LNCAP (cell line): ENCODE results near the gene TTC9B.

ENCODE experiments used
- TF ChIP-seq, protein P1 (sequence below): fragments of 450-650 bp; IDR thresholded peaks from 2 replicates; pipeline ENCODE4 v1.5.1; 2017; ENCODE audit warnings: mild to moderate bottlenecking

The TTC9B gene

DNA sequence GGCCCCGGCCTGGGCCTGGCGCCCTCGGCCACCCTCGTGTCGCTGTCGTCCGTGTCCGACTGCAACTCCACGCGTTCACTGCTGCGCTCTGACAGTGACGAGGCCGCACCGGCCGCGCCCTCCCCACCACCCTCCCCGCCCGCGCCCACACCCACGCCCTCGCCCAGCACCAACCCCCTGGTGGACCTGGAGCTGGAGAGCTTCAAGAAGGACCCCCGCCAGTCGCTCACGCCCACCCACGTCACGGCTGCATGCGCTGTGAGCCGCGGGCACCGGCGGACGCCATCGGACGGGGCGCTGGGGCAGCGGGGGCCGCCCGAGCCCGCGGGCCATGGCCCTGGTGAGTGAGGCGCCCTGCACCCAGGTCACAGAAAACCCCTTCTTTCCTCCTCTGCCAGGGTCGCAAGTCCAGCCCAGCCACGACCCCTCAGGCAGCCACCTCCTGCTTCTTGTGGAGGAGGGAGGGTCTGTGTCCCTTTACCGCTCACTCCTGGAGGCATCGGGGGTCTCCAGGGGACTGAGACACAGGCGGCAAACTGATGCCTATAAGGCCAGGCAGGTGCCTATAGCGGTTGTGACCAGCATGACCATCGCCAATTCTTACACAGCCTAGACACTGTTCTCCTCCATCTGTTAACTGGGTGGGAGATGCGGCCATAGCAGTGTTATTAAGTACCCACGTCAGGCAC lies 4.2 kb downstream of the TTC9B start:
- TF ChIP-seq, protein P1, sequence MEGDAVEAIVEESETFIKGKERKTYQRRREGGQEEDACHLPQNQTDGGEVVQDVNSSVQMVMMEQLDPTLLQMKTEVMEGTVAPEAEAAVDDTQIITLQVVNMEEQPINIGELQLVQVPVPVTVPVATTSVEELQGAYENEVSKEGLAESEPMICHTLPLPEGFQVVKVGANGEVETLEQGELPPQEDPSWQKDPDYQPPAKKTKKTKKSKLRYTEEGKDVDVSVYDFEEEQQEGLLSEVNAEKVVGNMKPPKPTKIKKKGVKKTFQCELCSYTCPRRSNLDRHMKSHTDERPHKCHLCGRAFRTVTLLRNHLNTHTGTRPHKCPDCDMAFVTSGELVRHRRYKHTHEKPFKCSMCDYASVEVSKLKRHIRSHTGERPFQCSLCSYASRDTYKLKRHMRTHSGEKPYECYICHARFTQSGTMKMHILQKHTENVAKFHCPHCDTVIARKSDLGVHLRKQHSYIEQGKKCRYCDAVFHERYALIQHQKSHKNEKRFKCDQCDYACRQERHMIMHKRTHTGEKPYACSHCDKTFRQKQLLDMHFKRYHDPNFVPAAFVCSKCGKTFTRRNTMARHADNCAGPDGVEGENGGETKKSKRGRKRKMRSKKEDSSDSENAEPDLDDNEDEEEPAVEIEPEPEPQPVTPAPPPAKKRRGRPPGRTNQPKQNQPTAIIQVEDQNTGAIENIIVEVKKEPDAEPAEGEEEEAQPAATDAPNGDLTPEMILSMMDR: no peak

DNA sequence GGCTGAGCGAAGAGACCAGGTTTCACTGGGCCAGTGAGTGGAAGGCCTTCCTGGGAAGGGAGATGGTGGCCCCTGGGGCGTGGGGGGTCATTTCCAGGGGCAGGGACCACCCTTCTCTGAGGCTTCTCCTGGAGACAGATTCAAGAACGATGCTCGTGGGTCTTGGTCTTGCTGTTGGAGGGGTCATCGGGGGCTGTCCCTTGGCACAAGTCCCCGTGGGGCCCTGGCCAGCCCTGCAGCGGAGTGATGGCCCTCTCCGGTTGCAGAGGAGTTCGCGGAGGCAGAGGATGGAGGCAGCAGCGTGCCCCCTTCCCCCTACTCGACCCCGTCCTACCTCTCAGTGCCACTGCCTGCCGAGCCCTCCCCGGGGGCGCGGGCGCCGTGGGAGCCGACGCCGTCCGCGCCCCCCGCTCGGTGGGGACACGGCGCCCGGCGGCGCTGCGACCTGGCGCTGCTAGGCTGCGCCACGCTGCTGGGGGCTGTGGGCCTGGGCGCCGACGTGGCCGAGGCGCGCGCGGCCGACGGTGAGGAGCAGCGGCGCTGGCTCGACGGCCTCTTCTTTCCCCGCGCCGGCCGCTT lies 4.8 kb downstream of the TTC9B start:
- TF ChIP-seq, protein P1: no peak

DNA sequence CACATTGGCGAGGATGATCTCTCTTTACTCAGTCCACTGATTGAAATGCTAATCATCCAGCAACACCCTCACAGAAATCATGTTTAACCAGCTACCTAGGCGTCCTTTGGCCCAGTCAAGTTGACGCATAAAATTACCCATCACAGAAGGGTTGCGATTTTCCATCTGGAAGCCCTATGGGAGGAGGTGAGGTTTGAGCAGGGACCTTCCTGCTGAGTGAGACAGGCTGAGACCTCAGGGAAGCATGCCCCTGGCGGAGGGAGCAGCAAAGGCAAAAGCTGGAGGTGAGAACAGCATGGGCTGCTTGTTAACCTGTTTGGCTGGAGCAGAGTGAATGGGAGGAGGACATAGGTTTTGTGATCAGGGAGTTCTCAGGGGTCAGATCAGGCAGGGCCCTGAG lies 7.3 kb downstream of the TTC9B start:
- TF ChIP-seq, protein P1: no peak

DNA sequence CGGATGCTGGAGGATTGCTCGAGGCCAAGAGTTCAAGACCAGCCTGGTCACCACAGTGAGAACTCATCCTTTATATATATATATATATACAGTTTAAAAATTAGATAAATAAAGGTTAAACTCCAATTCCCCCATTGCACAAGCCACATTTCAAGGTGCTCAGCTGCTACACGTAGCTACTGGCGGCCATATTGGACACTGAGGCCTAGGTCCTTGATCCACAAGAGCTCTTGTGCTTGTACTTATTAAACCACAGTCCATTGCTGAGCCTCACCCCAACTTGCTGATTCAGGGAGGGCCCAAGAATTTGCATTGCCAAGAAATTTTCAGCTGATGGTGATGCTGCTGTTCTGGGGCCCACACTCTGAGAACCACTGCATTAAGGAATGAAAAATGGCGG lies 9.6 kb downstream of the TTC9B start:
- TF ChIP-seq, protein P1: no peak

DNA sequence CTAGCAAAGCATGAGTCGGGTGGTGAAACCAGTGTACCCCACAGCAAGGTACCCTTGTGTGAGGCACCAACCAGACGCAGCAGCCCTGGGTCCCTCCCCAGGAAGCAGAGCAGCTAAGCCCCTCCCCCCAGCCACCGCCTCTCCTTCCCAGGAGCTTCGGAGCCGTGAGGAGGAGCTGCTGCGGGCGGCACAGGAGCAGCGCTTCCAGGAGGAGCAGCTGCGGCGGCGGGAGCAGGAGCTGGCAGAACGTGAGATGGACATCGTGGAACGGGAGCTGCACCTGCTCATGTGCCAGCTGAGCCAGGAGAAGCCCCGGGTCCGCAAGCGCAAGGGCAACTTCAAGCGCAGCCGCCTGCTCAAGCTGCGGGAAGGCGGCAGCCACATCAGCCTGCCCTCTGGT lies 12.4 kb downstream of the TTC9B start:
- TF ChIP-seq, protein P1: no peak

DNA sequence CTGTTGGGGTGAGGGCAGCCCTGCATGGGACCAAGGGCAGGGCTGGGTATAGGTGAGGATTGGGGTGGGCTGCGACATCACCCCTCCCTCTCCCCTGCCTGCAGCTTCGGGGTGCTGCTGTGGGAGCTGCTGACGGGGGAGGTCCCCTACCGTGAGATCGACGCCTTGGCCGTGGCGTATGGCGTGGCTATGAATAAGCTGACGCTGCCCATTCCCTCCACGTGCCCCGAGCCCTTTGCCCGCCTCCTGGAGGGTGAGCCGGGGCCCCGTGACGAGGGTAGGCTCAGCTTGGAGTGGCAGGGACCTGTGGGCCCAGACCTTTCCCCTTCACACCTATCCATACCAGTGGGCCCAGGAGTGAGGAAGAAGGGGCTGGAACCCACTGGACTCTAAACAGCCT lies 13.8 kb downstream of the TTC9B start:
- TF ChIP-seq, protein P1: no peak

DNA sequence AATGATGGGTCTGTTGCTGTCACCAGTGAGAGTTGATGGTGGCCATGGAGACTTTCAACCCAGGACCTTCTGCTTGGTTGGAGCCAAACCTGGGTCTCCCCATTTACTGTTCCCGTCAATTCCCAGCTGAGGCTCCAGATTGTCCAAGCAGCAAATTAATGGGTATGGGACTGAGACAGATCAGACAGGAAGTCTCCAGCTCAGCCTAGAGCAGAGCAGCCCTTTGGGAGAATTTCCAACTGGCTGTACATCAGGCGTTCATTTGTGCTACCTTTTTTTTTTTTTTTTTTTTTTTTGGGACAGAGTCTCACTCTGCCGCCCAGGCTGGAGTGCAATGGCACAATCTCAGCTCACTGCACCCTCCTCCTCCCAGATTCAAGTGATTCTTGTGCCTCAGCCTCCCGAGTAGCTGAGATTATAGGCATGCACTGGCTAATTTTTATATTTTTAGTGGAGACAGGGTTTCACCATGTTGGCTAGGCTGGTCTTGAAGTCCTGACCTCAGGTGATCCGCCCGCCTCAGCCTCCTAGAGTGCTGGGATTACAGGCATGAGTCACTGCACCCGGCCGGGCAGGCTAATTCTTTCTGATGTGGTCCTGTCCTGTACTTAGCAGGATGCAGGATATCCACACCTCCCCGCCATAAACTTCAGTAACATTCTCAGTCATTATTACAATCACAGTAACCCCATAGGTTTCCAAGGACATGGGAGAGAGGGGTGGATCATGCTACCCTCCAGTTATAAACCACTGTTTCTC lies 17.7 kb downstream of the TTC9B start:
- TF ChIP-seq, protein P1: no peak
